Activated CD8-positive, alpha-beta memory T cell treated with anti-CD3 and anti-CD28 coated beads, Interleukin-2, amount 10 ng/mL, durations not matched to agents 7 days and 5 days (primary cell): Measurements from ENCODE around the gene RIPOR2. TPM values are rescaled to one million over a fixed set of nuclear protein-coding genes. Genes with fewer than 3 reads are reported as not detected.
A peak's percentile ranks its signal among the peaks of the same experiment; 100 is the strongest.
"Not testable (repeated sequence)": the region's sequence is repeated elsewhere in the genome, so short reads cannot be mapped to it uniquely, and the experiment has no call there.

Experiments
- ATAC-seq: fragments of 150-1000 bp; cut with Tn5 transposase; one replicate; pipeline ENCODE4 v1.10.0; 2021; ENCODE audit warnings: moderate library complexity
- CTCF ChIA-PET: fragments of 350-600 bp; sonication (Branson Sonifier 250); formaldehyde crosslinking; loops from one replicate; lab custom pipeline; 2021; ENCODE audit warnings: antibody characterized with exemption; lab: Charles Lee
- DNase-seq: peaks from one replicate; pipeline ENCODE4 v3.0.0-alpha.2; 2020
- H3K27ac Mint-ChIP-seq: one replicate; pipeline ENCODE4 v1.8.0; 2021; ENCODE audit warnings: mild to moderate bottlenecking, mixed read lengths
- H3K27me3 Mint-ChIP-seq: one replicate; pipeline ENCODE4 v1.8.0; 2021; ENCODE audit warnings: mixed read lengths
- H3K36me3 Mint-ChIP-seq: one replicate; pipeline ENCODE4 v1.8.0; 2021; ENCODE audit warnings: mild to moderate bottlenecking, mixed read lengths
- H3K4me1 Mint-ChIP-seq: one replicate; pipeline ENCODE4 v1.8.0; 2021; ENCODE audit warnings: mixed read lengths
- H3K4me3 Mint-ChIP-seq: one replicate; pipeline ENCODE4 v1.8.0; 2021; ENCODE audit warnings: mild to moderate bottlenecking, moderate library complexity, mixed read lengths
- H3K9me3 Mint-ChIP-seq: one replicate; pipeline ENCODE4 v1.8.0; 2022; ENCODE audit warnings: low read depth, mixed read lengths
- total RNA-seq, 2 experiments: library from RNA; stranded (reverse); gene quantifications; one replicate each; pipeline ENCODE4 v1.2.3, GENCODE V29; 2021

The RIPOR2 gene
- total RNA-seq, 2 experiments from 2014 or later: 53.4 to 104 TPM

GRCh38 chr6:24929242-24929641 is 6.5 kb downstream of the RIPOR2 start:
- peak overlapping the region; percentile 97 for H3K27ac Mint-ChIP-seq

GRCh38 chr6:24927985-24928745 is 7.6 kb downstream of the RIPOR2 start:
- Mint-ChIP-seq H3K4me3 (peak overlapping the region; percentile 84), H3K36me3 (peaks cover 57% of the 10 kb centered on the region), H3K4me1 (peaks cover 80% of the 10 kb centered on the region), H3K9me3 (peaks cover 10% of the 10 kb centered on the region), H3K27ac (peak overlapping the region; percentile 97), H3K27me3 (peaks cover 3% of the 10 kb centered on the region)
- CTCF ChIA-PET: interaction anchor here (1.2 to 13.4 kb wide), 8 partner anchors 8 to 90 kb away, joined by 3 to 225 read pairs (median 5); partner anchors contain the start of gene RIPOR2
- ATAC-seq (peak; percentile 17), DNase-seq (no peak)

More at GRCh38 chr6:24929242-24929641, 6.5 kb downstream of the RIPOR2 start:
- H3K36me3 Mint-ChIP-seq: peaks cover 55% of the 10 kb centered on the region
- CTCF ChIA-PET: interaction anchor here (1.0 to 13.4 kb wide), 7 partner anchors 16 to 86 kb away, joined by 3 to 225 read pairs (median 7); no protein-coding TSS in a partner anchor
- peak overlapping the region; percentile 84 for H3K4me3 Mint-ChIP-seq
- peaks cover 3% of the 10 kb centered on the region for H3K27me3 Mint-ChIP-seq
- DNase-seq (peak; percentile 56), ATAC-seq (peak; percentile 31)
- peaks cover 10% of the 10 kb centered on the region for H3K9me3 Mint-ChIP-seq
- peaks cover 86% of the 10 kb centered on the region for H3K4me1 Mint-ChIP-seq

- CTCF ChIA-PET: interaction anchor here (1.2 to 13.4 kb wide), 5 partner anchors 9 to 90 kb away, joined by 3 to 225 read pairs (median 4); partner anchors contain the start of gene RIPOR2
- ATAC-seq: no peak
Measured at GRCh38 chr6:24927277-24927955, 8.3 kb downstream of the RIPOR2 start.

GRCh38 chr6:24926647-24927046 is 9.1 kb downstream of the RIPOR2 start:
- Mint-ChIP-seq H3K36me3 (peaks cover 52% of the 10 kb centered on the region), H3K27ac (peak overlapping the region; percentile 79), H3K4me1 (peaks cover 74% of the 10 kb centered on the region), H3K4me3 (peak overlapping the region; percentile 52), H3K9me3 (peaks cover 10% of the 10 kb centered on the region)
- H3K27me3 Mint-ChIP-seq, DNase-seq, ATAC-seq: not testable (repeated sequence)
- CTCF ChIA-PET: interaction anchor here (1.0 to 2.8 kb wide), 5 partner anchors 9 to 91 kb away, joined by 4 to 22 read pairs (median 5); partner anchors contain the start of gene RIPOR2

More at GRCh38 chr6:24927277-24927955, 8.3 kb downstream of the RIPOR2 start:
- peak overlapping the region; percentile 63 for H3K4me3 Mint-ChIP-seq
- peaks cover 78% of the 10 kb centered on the region for H3K4me1 Mint-ChIP-seq
- no peak for DNase-seq
- peaks cover 58% of the 10 kb centered on the region for H3K36me3 Mint-ChIP-seq
- H3K27ac Mint-ChIP-seq: peak overlapping the region; percentile 86
- peaks cover 10% of the 10 kb centered on the region for H3K9me3 Mint-ChIP-seq
- H3K27me3 Mint-ChIP-seq: peaks cover 3% of the 10 kb centered on the region

GRCh38 chr6:24926192-24926591 is 9.6 kb downstream of the RIPOR2 start:
- peaks cover 3% of the 10 kb centered on the region for H3K27me3 Mint-ChIP-seq
- H3K4me1 Mint-ChIP-seq: peaks cover 73% of the 10 kb centered on the region
- peaks cover 51% of the 10 kb centered on the region for H3K36me3 Mint-ChIP-seq
- H3K27ac Mint-ChIP-seq: peak overlapping the region; percentile 79
- peak overlapping the region; percentile 52 for H3K4me3 Mint-ChIP-seq
- ATAC-seq: peak; percentile 13
- CTCF ChIA-PET: interaction anchor here (1.0 to 2.8 kb wide), 5 partner anchors 10 to 92 kb away, joined by 4 to 22 read pairs (median 5); partner anchors contain the start of gene RIPOR2
- peaks cover 10% of the 10 kb centered on the region for H3K9me3 Mint-ChIP-seq
- no peak for DNase-seq

- peaks cover 73% of the 10 kb centered on the region for H3K4me1 Mint-ChIP-seq
- H3K27me3 Mint-ChIP-seq: peaks cover 3% of the 10 kb centered on the region
- peaks cover 10% of the 10 kb centered on the region for H3K9me3 Mint-ChIP-seq
- peaks cover 51% of the 10 kb centered on the region for H3K36me3 Mint-ChIP-seq
- DNase-seq (no peak), ATAC-seq (no peak)
- CTCF ChIA-PET: interaction anchor here (1.0 to 2.8 kb wide), 5 partner anchors 10 to 92 kb away, joined by 4 to 22 read pairs (median 5); partner anchors contain the start of gene RIPOR2
- H3K27ac Mint-ChIP-seq: peak overlapping the region; percentile 18
- H3K4me3 Mint-ChIP-seq: no peak overlapping the region
Measured at GRCh38 chr6:24925661-24926060, 10.1 kb downstream of the RIPOR2 start.

GRCh38 chr6:24924580-24925356 is 11.0 kb downstream of the RIPOR2 start:
- ATAC-seq (no peak), DNase-seq (no peak)
- CTCF ChIA-PET: interaction anchor here (1.0 to 2.8 kb wide), 6 partner anchors 8 to 19 kb away, joined by 3 to 22 read pairs (median 4); partner anchors contain the start of gene RIPOR2
- Mint-ChIP-seq H3K4me1 (peaks cover 72% of the 10 kb centered on the region), H3K9me3 (peaks cover 10% of the 10 kb centered on the region), H3K27me3 (peaks cover 3% of the 10 kb centered on the region), H3K4me3 (no peak overlapping the region), H3K36me3 (peaks cover 55% of the 10 kb centered on the region), H3K27ac (peak overlapping the region; percentile 29)

- CTCF ChIA-PET: interaction anchor here (1.0 to 2.8 kb wide), 5 partner anchors 9 to 18 kb away, joined by 3 to 22 read pairs (median 4); partner anchors contain the start of gene RIPOR2
- H3K4me3 Mint-ChIP-seq: peak overlapping the region; percentile 4
- peak; percentile 29 for ATAC-seq
- H3K9me3 Mint-ChIP-seq: peaks cover 10% of the 10 kb centered on the region
- no peak for DNase-seq
- peaks cover 3% of the 10 kb centered on the region for H3K27me3 Mint-ChIP-seq
- peaks cover 54% of the 10 kb centered on the region for H3K36me3 Mint-ChIP-seq
- peaks cover 73% of the 10 kb centered on the region for H3K4me1 Mint-ChIP-seq
- peak overlapping the region; percentile 39 for H3K27ac Mint-ChIP-seq
Measured at GRCh38 chr6:24923885-24924401, 11.8 kb downstream of the RIPOR2 start.

GRCh38 chr6:24922814-24923213 is 12.9 kb downstream of the RIPOR2 start:
- Mint-ChIP-seq H3K4me3 (no peak overlapping the region), H3K27ac (peak overlapping the region; percentile 56), H3K27me3 (peaks cover 3% of the 10 kb centered on the region), H3K4me1 (peaks cover 78% of the 10 kb centered on the region), H3K36me3 (peaks cover 59% of the 10 kb centered on the region), H3K9me3 (peaks cover 10% of the 10 kb centered on the region)
- DNase-seq (no peak), ATAC-seq (no peak)
- CTCF ChIA-PET: interaction anchor here (0.8 kb wide), 1 partner anchor 12 kb away, joined by 3 read pairs; no protein-coding TSS in a partner anchor

- CTCF ChIA-PET: interaction anchor here (0.8 to 4.8 kb wide), 5 partner anchors 10 to 70 kb away, joined by 3 to 47 read pairs (median 4); partner anchors contain the start of gene RIPOR2
- H3K9me3 Mint-ChIP-seq: peaks cover 6% of the 10 kb centered on the region
Measured at GRCh38 chr6:24922170-24922569, 13.6 kb downstream of the RIPOR2 start.

GRCh38 chr6:24920136-24920535 is 15.6 kb downstream of the RIPOR2 start:
- CTCF ChIA-PET: interaction anchor here (1.1 to 4.8 kb wide), 5 partner anchors 9 to 71 kb away, joined by 3 to 47 read pairs (median 14); partner anchors contain the start of gene RIPOR2
- no peaks in the 10 kb centered on the region for H3K9me3 Mint-ChIP-seq
- no peaks in the 10 kb centered on the region for H3K27me3 Mint-ChIP-seq
- H3K4me1 Mint-ChIP-seq: peaks cover 68% of the 10 kb centered on the region
- DNase-seq: no peak
- peaks cover 51% of the 10 kb centered on the region for H3K36me3 Mint-ChIP-seq
- H3K4me3 Mint-ChIP-seq: no peak overlapping the region
- no peak for ATAC-seq
- no peak overlapping the region for H3K27ac Mint-ChIP-seq

More at GRCh38 chr6:24922170-24922569, 13.6 kb downstream of the RIPOR2 start:
- no peak for DNase-seq
- Mint-ChIP-seq H3K36me3 (peaks cover 55% of the 10 kb centered on the region), H3K27me3 (peaks cover under 1% of the 10 kb centered on the region), H3K27ac (no peak overlapping the region), H3K4me1 (peaks cover 73% of the 10 kb centered on the region), H3K4me3 (no peak overlapping the region)
- ATAC-seq: no peak
